Natural killer cell (primary cell): ENCODE data around the gene DOCK2. TPM values are rescaled to one million over a fixed set of nuclear protein-coding genes. Genes with fewer than 3 reads are reported as not detected.

Source experiments
- ATAC-seq, 3 donors: fragments of 150-1000 bp in 2 of 3; fragments of 200-7000 bp in 1 of 3; cut with Tn5 transposase; 1 replicate in 1 of 3; 2 replicates in 2 of 3; pipeline ENCODE4 v1.10.0; 2021; ENCODE audit warnings: mild to moderate bottlenecking in 2 of 3, moderate library complexity in 2 of 3
- DNase-seq, 2 donors: peaks; one replicate each; pipeline versions ENCODE4 v3.0.0 to v3.0.0-alpha.2; 2013 to 2021; ENCODE audit warnings: mixed read lengths in 1 of 2
- H3K27ac ChIP-seq: one replicate; pipeline ENCODE4 v1.5.1; 2013; ENCODE audit warnings: mild to moderate bottlenecking, low read length
- H3K27me3 ChIP-seq: one replicate; pipeline ENCODE4 v1.6.1; 2013; ENCODE audit warnings: low read length; ENCODE audit not compliant: control insufficient read depth, insufficient read depth
- H3K36me3 ChIP-seq: one replicate; pipeline ENCODE4 v1.6.1; 2013; ENCODE audit warnings: low read length; ENCODE audit not compliant: control insufficient read depth, insufficient read depth
- H3K4me1 ChIP-seq: one replicate; pipeline ENCODE4 v1.6.1; 2013; ENCODE audit warnings: low read length; ENCODE audit not compliant: control insufficient read depth, insufficient read depth
- H3K4me3 ChIP-seq: one replicate; pipeline ENCODE4 v1.5.1; 2013; ENCODE audit warnings: low read length
- H3K9me3 ChIP-seq: one replicate; pipeline ENCODE4 v1.6.1; 2013; ENCODE audit warnings: low read length; ENCODE audit not compliant: control insufficient read depth, insufficient read depth
- H3K27ac Mint-ChIP-seq, 2 donors: one replicate each; pipeline ENCODE4 v1.8.0; 2022; ENCODE audit warnings: mild to moderate bottlenecking in 2 of 2, mixed read lengths in 2 of 2, moderate library complexity in 1 of 2
- H3K27me3 Mint-ChIP-seq, 2 donors: one replicate each; pipeline ENCODE4 v1.8.0; 2022; ENCODE audit warnings: low read depth in 2 of 2, mixed read lengths in 2 of 2
- H3K36me3 Mint-ChIP-seq: one replicate; pipeline ENCODE4 v1.8.0; 2022; ENCODE audit warnings: mixed read lengths
- H3K4me1 Mint-ChIP-seq, 2 donors: one replicate each; pipeline ENCODE4 v1.8.0; 2022; ENCODE audit warnings: mixed read lengths in 2 of 2
- H3K4me3 Mint-ChIP-seq: one replicate; pipeline ENCODE4 v1.8.0; 2022; ENCODE audit warnings: mild to moderate bottlenecking, moderate library complexity, mixed read lengths
- H3K9me3 Mint-ChIP-seq, 2 donors: one replicate each; pipeline ENCODE4 v1.8.0; 2022; ENCODE audit warnings: mixed read lengths in 2 of 2
- CTCF ChIP-seq: fragments of 200-600 bp; IDR thresholded peaks from one replicate; pipeline ENCODE4 v1.8.0; 2022; ENCODE audit warnings: antibody characterized with exemption
- WGBS: methylation state at CpG from one replicate; pipeline ENCODE4 v1.1.7; 2013; ENCODE audit warnings: missing lambda C conversion rate; ENCODE audit not compliant: insufficient coverage; 5-methylcytosine and 5-hydroxymethylcytosine counted together
- intact Hi-C: fragments of 100-400 bp; cut with micrococcal nuclease; formaldehyde crosslinking; loops from one replicate; pipeline ENCODE4 v1.14.2; 2022
- total RNA-seq, 4 donors: library from RNA; stranded (reverse); fragments of 120-200 nt in 1 of 4; gene quantifications; one replicate each; pipeline versions ENCODE4 v1.2.3 to v1.2.4, GENCODE V29; 2013 to 2022

DOCK2 gene
- total RNA-seq, 3 donors from 2014 or later (not counting 1 experiment from before 2014, with no cell fraction given), result 317 to 361 (median 320) TPM

- H3K9me3 ChIP-seq, result no peaks in the 10 kb centered on the region
- Mint-ChIP-seq H3K36me3 (no peaks in the 10 kb centered on the region), H3K27me3 (no peaks in the 10 kb centered on the region), H3K27ac (peak overlapping the region in 1 of 2 donors; percentile 47), H3K4me1 (peaks cover 8 to 18% of the 10 kb centered on the region in 2 donors), H3K9me3 (no peaks in the 10 kb centered on the region), H3K4me3 (no peak overlapping the region)
- intact Hi-C loops, result no loop called here
- 90% methylated on average over 6 of the region's 6 CpGs for WGBS
- H3K4me3 ChIP-seq, result no peak overlapping the region
- H3K36me3 ChIP-seq, result peaks cover 25% of the 10 kb centered on the region
- no peak overlapping the region for H3K27ac ChIP-seq
- H3K4me1 ChIP-seq, result no peaks in the 10 kb centered on the region
- ATAC-seq, result no peak
- DNase-seq, result no peak
- TF ChIP-seq CTCF, result no peak
- H3K27me3 ChIP-seq, result no peaks in the 10 kb centered on the region
Observed at GRCh38 chr5:169781420-169782345, 144.6 kb downstream of the DOCK2 start.

- DNase-seq (no peak), ATAC-seq (no peak)
- Mint-ChIP-seq H3K36me3 (peaks cover 8% of the 10 kb centered on the region), H3K9me3 (no peaks in the 10 kb centered on the region), H3K27me3 (no peaks in the 10 kb centered on the region), H3K4me3 (no peak overlapping the region), H3K27ac (no peak overlapping the region), H3K4me1 (peaks cover 23 to 30% of the 10 kb centered on the region in 2 donors)
- Histone ChIP-seq H3K36me3 (peaks cover 18% of the 10 kb centered on the region), H3K27ac (no peak overlapping the region), H3K9me3 (no peaks in the 10 kb centered on the region), H3K27me3 (no peaks in the 10 kb centered on the region), H3K4me3 (no peak overlapping the region), H3K4me1 (no peaks in the 10 kb centered on the region)
- intact Hi-C loops, result no loop called here
- no peak for TF ChIP-seq CTCF
- WGBS, result 89% methylated on average over 5 of the region's 5 CpGs
Observed at GRCh38 chr5:169785771-169786618, 148.9 kb downstream of the DOCK2 start.

- ATAC-seq, result no peak
- Histone ChIP-seq H3K4me1 (no peaks in the 10 kb centered on the region), H3K36me3 (peaks cover 23% of the 10 kb centered on the region), H3K9me3 (no peaks in the 10 kb centered on the region), H3K4me3 (no peak overlapping the region), H3K27me3 (no peaks in the 10 kb centered on the region), H3K27ac (no peak overlapping the region)
- no peaks in the 10 kb centered on the region for H3K27me3 Mint-ChIP-seq
- H3K36me3 Mint-ChIP-seq, result peaks cover 8% of the 10 kb centered on the region
- H3K27ac Mint-ChIP-seq, result no peak overlapping the region
- peaks cover 24 to 37% of the 10 kb centered on the region in 2 donors for H3K4me1 Mint-ChIP-seq
- no peak overlapping the region for H3K4me3 Mint-ChIP-seq
- intact Hi-C loops, result no loop called here
- 98% methylated on average over 5 of the region's 5 CpGs for WGBS
- no peaks in the 10 kb centered on the region for H3K9me3 Mint-ChIP-seq
- TF ChIP-seq CTCF, result no peak
- DNase-seq, result no peak
Observed at GRCh38 chr5:169788168-169788567, 151.1 kb downstream of the DOCK2 start.
